ENCODE measurements around the gene CCDC90B. TPM values are rescaled to one million over a fixed set of nuclear protein-coding genes. Genes with fewer than 3 reads are reported as not detected.
"Not testable (repeated sequence)": the region's sequence is repeated elsewhere in the genome, so short reads cannot be mapped to it uniquely, and the experiment has no call there.

Gene CCDC90B
- total RNA-seq: 14.5 TPM

DNA sequence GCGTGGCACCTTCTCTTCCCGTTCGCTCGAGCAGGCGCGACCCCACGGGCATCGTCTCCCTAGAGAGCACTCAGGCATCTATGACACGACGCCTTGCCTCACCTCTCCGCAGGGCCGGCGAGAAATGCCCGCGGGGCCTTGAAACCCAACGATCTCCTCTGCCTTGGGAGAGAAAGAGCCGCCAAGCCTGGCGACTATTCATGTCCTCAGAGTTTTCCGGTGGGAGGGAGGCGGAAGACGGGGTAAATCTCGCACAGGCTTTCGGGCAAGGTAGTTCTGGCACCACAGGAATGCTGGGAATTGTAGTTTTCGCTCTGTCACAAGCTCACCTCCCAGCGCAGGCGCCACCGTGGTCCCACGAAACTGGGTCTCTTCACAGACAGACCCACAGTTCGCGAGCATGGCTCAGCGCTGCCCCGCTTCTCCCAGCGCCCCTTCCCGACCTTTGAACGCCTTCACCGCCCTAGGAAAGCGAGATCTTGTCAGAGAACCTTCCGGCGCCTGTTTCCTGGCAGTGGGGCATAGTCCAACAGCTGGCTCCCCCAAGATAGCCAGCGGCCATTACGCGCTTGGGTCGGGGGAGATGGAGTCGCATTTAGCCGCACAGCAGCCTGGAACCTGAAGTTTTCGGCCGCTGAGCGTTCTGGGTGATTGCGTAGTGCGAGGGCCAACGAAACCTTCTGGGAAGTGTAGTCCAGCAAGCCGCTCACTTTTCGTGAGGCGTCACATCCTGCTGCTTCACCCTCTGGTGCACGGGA is at the start of gene CCDC90B:
TSS of gene CCDC90B (minus strand) at position 597 of the 758 bp plus-strand sequence. CDS start at position 202, 395 bp downstream.
- DNase-seq (ENCODE audit: low spot score) (peak; percentile 97), ATAC-seq (peak; percentile 91)

GRCh38 chr11:83335446-83336070 is 49.4 kb upstream of the CCDC90B start:
- no peak for DNase-seq (ENCODE audit: low spot score)
- no peak for ATAC-seq

DNA sequence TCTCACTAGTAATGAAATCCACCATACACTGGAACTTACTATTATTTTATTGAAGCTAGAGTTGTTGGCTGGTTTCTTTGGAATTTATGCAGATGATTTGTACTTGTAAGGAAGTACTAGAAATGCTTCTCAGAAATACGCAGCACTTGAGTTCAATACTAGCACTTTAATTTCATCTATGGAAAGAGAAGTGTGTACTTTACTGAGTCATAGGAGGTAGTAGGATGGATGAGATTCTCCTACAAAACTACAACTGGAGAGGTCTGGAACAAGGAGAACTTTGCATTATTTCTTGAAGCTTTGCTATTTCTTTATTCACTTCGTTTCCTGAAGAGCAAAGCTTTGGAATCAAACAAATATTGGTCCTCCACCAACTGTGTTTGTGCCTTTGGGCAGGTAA is 44.1 kb upstream of the CCDC90B start:
- ATAC-seq (no peak), DNase-seq (ENCODE audit: low spot score) (no peak)

- DNase-seq (ENCODE audit: low spot score): no peak
- ATAC-seq: no peak
These were observed 40.2 kb upstream of the CCDC90B start for GRCh38 chr11:83326326-83326725.

GRCh38 chr11:83319346-83319745 is 33.2 kb upstream of the CCDC90B start:
- no peak for ATAC-seq
- no peak for DNase-seq (ENCODE audit: low spot score)

- DNase-seq (ENCODE audit: low spot score): no peak
- no peak for ATAC-seq
These were observed 32.8 kb upstream of the CCDC90B start for GRCh38 chr11:83318931-83319330.

DNA sequence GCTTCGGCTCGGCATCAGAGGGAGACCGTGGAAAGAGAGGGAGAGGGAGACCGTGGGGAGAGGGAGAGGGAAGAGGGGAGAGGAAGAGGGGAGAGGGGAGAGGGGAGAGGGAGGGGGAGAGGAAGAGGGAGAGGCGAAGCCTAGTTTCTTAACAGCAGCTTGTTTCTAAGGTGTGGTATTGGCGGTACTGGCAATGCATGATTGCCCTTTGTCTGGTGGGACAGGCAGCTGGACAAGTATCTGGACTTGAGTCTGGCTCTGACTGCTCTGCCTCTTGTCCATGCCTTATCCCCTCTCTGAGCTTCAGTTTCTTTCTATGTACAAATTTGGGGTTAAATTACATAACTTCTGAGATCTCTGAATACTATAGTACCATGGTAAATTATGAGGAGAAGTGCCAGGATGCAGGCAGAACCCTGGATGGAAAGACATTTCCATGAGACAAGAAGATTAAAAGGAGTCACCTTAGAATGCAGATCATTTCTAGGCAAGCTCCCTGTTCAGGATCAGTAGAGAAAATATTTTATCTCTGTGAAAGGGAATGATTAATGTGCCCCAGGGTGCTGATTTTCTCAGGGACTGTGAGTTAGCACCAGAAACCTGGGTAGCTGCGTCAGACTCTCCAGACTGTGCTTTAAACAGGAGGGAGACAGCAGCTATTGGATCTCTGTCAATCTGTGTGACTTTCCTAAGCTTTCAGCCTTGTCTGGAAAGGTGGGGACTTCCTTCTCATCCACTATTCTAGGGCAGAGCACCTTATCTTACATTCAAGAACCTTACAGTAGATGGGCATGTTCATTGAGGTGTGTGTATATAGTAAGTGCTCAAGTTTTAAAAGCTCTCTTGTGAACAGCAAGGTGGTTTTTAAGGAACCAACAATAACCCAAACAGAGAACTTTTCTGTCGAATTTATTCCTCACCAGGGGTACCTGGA is 31.9 kb upstream of the CCDC90B start:
- DNase-seq (ENCODE audit: low spot score) (no peak), ATAC-seq (no peak)

DNA sequence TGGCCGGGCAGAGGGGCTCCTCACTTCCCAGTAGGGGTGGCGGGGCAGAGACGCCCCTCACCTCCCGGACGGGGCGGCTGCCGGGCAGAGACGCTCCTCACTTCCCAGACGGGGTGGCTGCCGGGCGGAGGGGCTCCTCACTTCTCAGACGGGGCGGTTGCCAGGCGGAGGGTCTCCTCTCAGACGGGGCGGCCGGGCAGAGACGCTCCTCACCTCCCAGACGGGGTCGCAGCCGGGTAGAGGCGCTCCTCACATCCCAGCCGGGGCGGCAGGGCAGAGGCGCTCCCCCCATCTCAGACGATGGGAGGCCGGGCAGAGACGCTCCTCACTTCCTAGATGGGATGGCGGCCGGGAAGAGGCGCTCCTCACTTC is 30.7 kb upstream of the CCDC90B start:
- DNase-seq (ENCODE audit: low spot score); ATAC-seq: not testable (repeated sequence)

DNA sequence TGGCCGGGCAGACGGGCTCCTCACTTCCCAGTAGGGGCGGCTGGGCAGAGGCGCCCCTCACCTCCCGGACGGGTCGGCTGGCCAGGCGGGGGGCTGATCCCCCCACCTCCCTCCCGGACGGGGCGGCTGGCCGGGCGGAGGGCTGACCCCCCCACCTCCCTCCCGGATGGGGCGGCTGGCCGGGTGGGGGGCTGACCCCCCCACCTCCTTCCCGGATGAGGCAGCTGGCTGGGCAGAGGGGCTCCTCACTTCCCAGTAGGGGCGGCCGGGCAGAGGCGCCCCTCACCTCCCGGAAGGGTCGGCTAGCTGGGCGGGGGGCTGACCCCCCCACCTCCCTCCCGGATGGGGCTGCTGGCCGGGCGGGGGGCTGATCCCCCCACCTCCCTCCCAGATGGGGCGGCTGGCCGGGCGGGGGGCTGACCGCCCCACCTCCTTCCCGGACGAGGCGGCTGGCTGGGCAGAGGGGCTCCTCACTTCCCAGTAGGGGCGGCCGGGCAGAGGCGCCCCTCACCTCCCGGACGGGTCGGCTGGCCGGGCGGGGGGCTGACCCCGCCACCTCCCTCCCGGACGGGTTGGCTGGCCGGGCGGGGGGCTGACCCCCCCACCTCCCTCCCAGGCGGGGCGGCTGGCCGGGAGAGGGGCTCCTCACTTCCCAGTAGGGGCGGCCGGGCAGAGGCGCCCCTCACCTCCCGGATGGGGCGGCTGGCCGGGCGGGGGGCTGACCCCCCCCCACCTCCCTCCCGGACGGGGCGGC is 30.2 kb upstream of the CCDC90B start:
- not testable (repeated sequence) for DNase-seq (ENCODE audit: low spot score); ATAC-seq

- ATAC-seq (no peak), DNase-seq (ENCODE audit: low spot score) (no peak)
These were observed 26.3 kb upstream of the CCDC90B start for GRCh38 chr11:83312430-83312829.

GRCh38 chr11:83311701-83312100 is 25.5 kb upstream of the CCDC90B start:
- DNase-seq (ENCODE audit: low spot score) (no peak), ATAC-seq (no peak)

DNA sequence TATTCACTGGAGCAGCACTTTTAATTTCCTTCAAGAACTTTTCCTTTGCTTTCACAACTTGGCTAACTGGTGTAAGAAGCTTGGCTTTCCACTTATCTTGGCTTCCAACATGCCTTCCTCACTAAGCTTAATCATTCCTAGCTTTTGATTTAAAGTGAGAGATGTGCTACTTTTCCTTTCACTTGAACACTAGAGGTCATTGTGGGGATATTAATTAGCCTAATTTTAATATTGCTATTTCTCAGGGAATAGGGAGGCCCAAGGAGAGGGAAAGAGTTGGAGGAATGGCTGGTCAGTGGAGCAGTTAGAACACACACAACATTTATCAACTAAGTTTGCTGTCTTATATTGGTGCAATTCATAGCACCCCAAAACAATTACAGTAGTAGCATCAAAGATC is 24.6 kb upstream of the CCDC90B start:
- no peak for ATAC-seq
- no peak for DNase-seq (ENCODE audit: low spot score)

DNA sequence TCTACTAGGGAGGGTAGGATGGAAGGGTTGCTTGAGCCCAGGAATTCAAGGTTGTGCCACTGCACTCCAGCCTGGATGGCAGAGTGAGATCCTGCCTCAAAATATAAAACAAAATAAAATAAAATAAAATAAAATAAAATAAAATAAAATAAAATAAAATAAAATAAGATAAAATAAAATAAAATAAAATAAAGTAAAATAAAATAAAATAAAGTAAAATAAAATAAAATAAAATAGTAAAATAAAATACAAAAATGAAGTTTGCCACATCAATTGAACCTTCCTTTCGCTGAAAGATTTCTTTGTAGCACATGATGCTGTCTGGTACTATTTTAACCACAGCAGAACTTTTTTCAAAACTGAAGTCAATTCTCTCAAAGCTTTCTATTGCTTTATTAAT is 22.4 kb upstream of the CCDC90B start:
- not testable (repeated sequence) for DNase-seq (ENCODE audit: low spot score); ATAC-seq

DNA sequence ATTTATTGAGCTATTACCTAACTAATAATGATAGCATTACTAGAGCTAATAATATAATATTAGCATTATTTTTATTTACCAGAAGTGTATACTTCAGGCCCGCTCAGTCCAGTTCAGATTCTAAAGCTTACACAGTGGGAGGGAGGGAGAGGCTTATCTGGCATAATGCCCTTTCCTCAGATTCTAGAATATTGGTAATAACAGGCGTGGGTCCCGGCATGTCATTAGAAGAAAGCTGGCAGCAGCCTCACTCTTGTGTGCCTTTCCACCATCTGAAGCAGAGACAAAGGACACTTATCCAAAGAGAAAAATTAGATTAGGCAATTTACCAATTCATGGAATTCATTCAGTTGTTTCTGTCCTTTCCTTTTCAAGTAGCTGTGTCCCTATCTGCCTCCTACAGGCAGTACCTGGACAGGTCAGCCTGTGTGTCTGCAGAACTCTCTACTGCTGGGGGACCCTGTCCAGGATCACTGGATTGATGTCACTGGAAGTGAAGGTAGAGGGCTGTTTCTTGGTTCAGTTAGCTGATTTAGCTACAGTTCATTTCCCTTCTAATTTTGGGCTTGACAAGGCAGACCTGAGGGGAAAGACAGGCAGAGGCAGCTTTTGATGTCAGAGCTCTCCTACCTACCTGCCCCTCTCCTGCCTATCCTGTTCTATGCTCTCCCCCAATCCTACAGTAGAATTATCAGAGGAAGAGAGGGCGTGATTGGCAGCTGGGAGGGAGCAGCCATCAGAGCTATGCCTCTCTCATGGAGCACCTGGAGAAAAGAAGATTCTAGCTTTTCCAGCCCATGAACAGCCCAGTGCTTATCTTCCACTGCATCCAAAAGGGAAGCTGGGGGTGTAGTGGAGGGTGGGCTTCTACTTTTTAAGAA is 20.3 kb upstream of the CCDC90B start:
- no peak for ATAC-seq

DNA sequence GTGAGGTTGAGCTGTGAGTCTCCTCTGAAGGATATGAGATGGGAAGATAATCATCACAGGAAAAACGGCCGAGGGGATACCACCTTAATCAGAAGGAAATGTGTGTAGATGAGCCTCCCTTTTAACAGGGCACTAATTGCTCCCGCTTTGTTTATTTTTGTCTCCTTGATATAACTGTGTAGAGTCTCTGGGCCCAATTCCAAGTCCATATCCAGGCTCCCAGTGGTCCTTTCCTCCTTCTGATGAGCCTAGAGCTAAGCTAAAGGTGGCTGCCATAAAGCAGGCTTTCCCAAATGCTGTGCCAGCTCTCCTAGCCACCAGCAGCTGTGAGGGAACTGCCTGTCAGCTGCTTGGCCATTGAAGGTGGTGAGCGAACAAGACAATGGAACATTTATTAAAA is 17.1 kb upstream of the CCDC90B start:
- DNase-seq (ENCODE audit: low spot score) (no peak), ATAC-seq (no peak)

More for the DNA sequence above, 20.3 kb upstream of the CCDC90B start:
- no peak for DNase-seq (ENCODE audit: low spot score)

DNA sequence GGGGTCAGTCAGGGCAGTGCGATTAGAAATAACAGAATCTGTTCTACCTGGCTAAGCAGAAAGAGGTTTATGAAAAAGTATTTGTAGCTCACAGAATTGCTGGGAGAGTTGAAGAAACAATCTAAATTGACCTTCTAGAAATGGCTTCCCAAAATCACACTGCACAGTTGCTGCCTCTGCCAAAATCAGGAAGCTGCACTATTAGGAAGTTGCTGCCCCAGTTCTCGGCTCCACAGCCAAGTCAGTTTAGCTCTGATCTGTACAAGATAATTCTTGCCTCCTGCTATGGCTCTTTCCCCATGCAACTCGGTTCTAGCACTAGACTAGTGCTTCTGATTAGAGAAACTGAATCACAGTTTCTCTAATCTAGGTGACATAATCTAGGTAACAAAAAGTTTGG is 16.0 kb upstream of the CCDC90B start:
- ATAC-seq (peak; percentile 12), DNase-seq (ENCODE audit: low spot score) (no peak)

DNA sequence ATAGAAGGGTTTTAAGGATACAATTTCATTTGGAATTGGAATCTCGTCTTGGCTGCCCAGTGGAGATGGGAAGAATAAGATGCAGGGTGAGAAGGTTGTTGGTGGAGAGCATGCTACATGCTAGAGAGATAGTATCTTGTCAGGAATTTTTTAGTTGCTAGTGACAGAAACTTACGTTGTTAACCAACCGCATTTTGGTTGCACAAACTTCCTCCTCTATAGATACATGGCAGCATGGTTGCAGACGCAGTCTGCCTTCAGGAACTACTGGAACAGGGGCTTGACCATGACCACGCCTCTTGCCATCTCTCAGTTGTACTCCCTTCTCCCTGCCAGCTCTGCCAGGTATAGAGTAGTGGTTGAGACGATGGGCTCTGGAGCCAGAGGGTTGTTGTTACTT is 13.5 kb upstream of the CCDC90B start:
- ATAC-seq (no peak), DNase-seq (ENCODE audit: low spot score) (no peak)

- ATAC-seq: no peak
- DNase-seq (ENCODE audit: low spot score): no peak
These were observed 8.0 kb upstream of the CCDC90B start for GRCh38 chr11:83294208-83294607.

- ATAC-seq (no peak), DNase-seq (ENCODE audit: low spot score) (no peak)
These were observed 7.2 kb upstream of the CCDC90B start for GRCh38 chr11:83293457-83293774.

Measured in left lobe of liver (tissue), 2 donors.